Neural cell (in vitro differentiated cells): ENCODE measurements around the gene GASK1A.

Experiments
- CTCF ChIP-seq: fragments of 450-650 bp; IDR thresholded peaks from 2 replicates; pipeline ENCODE4 v1.5.1; 2014; ENCODE audit warnings: antibody characterized with exemption, mild to moderate bottlenecking, moderate library complexity; ENCODE audit not compliant: poor library complexity, severe bottlenecking
- EZH2 ChIP-seq: fragments of 200-600, 300-800 bp; shearing (Covaris generic), sonication (generic); IDR thresholded peaks from 2 replicates; pipeline ENCODE4 v1.6.1; 2014; ENCODE audit warnings: antibody characterized with exemption, low read length, borderline replicate concordance, mild to moderate bottlenecking; ENCODE audit not compliant: insufficient read depth, poor library complexity, severe bottlenecking
- POLR2AphosphoS5 ChIP-seq: IDR thresholded peaks from 2 replicates; pipeline ENCODE4 v1.6.1; 2012
- REST ChIP-seq: IDR thresholded peaks from 2 replicates; pipeline ENCODE4 v1.6.1; 2012; ENCODE audit warnings: borderline replicate concordance
- SMC3 ChIP-seq: fragments of 450-650 bp; conservative IDR thresholded peaks from 2 replicates; pipeline ENCODE4 v1.6.1; 2014; ENCODE audit warnings: antibody characterized with exemption, mild to moderate bottlenecking, moderate library complexity; ENCODE audit not compliant: poor library complexity

DNA sequence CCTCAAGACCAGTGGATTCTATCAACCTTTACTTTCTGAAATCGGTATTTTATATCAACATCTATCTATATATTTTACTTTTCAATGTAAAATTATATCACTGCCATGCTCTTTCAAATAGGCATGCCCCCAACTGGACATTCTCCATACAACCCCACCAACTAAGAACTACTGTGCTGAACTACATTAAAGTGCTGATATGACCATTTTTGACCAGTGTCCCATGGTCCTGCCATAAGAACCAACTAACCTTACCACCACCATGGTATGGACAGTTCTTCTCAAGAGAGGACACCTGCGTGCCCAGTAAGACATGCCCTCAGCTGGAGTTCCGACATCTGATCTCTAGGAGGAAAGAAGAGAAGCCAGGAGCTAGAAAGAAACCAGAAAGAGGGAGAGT is 111.1 kb downstream of the GASK1A start:
- TF ChIP-seq SMC3, result no peak
- TF ChIP-seq POLR2AphosphoS5, result no peak
- no peak for TF ChIP-seq REST
- TF ChIP-seq CTCF, result no peak
- TF ChIP-seq EZH2, result no peak
